ENCODE results near the gene TTC7B. TPM values are rescaled to one million over a fixed set of nuclear protein-coding genes. Genes with fewer than 3 reads are reported as not detected.

The TTC7B gene
- total and polyA plus RNA-seq, 2 experiments from 2014 or later = 68.1 to 75.8 TPM

DNA sequence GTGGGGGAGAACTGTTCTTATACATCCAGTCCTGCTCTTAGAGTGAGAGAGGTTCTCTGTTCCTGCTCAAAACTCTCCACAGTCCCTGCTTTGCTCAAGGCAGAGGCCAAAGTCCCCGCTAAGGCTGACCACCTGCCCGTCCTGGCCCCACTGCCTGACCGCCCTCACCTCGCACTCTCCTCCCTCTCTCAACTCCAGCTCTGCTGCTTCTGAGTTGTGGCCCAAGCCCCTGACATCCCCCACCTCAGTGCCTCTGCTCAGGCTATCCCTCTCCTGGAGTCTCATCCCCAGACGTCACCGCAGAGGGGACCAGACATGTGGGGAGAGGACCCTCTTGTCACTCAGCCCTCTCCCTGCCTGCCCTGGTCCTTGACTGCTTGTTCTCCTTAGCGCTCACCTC lies 308.8 kb downstream of the TTC7B start:
- TF ChIP-seq, protein P1, sequence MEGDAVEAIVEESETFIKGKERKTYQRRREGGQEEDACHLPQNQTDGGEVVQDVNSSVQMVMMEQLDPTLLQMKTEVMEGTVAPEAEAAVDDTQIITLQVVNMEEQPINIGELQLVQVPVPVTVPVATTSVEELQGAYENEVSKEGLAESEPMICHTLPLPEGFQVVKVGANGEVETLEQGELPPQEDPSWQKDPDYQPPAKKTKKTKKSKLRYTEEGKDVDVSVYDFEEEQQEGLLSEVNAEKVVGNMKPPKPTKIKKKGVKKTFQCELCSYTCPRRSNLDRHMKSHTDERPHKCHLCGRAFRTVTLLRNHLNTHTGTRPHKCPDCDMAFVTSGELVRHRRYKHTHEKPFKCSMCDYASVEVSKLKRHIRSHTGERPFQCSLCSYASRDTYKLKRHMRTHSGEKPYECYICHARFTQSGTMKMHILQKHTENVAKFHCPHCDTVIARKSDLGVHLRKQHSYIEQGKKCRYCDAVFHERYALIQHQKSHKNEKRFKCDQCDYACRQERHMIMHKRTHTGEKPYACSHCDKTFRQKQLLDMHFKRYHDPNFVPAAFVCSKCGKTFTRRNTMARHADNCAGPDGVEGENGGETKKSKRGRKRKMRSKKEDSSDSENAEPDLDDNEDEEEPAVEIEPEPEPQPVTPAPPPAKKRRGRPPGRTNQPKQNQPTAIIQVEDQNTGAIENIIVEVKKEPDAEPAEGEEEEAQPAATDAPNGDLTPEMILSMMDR (IDR thresholded peaks at IDR 0.05; ENCODE audit: low read depth, low read length) = no peak
- H3K27me3 ChIP-seq = no peaks in the 10 kb centered on the region
- H3K9me3 ChIP-seq (ENCODE audit: low read depth) = no peaks in the 10 kb centered on the region
- no peak for DNase-seq (ENCODE audit: low read depth in 1 of 2, low spot score in 1 of 2)
- H3K4me3 ChIP-seq = no peak overlapping the region
- no peaks in the 10 kb centered on the region for H3K36me3 ChIP-seq
- no peak overlapping the region for H3K27ac ChIP-seq
- no peaks in the 10 kb centered on the region for H3K4me1 ChIP-seq (ENCODE audit: low read depth)

DNA sequence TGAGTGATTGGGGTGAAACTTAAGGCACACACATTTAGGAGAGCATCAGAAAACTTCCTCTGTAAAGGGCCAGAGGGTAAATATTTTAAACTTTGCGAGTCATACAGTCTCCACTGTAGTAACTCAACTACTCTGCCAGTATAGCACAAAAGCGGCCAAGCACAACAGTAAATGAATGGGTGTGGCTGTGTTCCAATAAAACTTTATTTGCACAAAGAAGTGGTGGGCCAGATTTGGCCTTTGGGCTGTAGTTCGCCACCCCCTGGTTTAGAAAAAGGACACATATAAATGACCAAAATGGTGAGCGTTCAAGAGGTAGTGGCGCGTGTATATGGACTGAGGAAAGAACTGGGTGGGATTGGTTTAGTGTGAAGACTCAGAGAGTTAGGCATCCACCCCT lies 309.5 kb downstream of the TTC7B start:
- Histone ChIP-seq H3K9me3 (ENCODE audit: low read depth) (no peaks in the 10 kb centered on the region), H3K27me3 (no peaks in the 10 kb centered on the region)
- TF ChIP-seq, protein P1 (IDR thresholded peaks at IDR 0.05; ENCODE audit: low read depth, low read length) = no peak

DNA sequence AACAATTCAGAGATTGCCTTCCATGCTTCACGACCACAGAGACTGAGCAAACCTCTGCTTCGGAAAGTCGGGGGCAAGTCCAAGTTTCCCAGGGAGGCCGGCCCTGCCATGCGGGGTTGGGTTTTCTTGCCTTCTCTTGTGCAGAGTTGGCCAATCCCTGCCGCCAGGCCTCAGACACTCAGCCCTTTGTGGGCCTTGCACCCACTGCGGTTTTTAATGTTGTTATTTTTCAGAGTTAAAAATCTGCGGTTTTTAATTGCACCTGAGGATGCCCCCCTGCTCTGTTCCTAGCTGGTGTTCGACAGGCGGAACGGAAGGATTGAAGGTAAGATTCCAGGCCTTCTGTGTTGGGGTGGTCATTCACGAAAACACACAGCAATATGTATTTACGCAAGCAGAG lies 310.7 kb downstream of the TTC7B start:
- no peak for DNase-seq (ENCODE audit: low read depth in 1 of 2, low spot score in 1 of 2)
- H3K9me3 ChIP-seq (ENCODE audit: low read depth) = no peaks in the 10 kb centered on the region

More for the DNA sequence above, 309.5 kb downstream of the TTC7B start:
- Histone ChIP-seq H3K27ac (no peak overlapping the region), H3K4me3 (no peak overlapping the region), H3K36me3 (no peaks in the 10 kb centered on the region), H3K4me1 (ENCODE audit: low read depth) (no peaks in the 10 kb centered on the region)
- no peak for DNase-seq (ENCODE audit: low read depth in 1 of 2, low spot score in 1 of 2)

DNA sequence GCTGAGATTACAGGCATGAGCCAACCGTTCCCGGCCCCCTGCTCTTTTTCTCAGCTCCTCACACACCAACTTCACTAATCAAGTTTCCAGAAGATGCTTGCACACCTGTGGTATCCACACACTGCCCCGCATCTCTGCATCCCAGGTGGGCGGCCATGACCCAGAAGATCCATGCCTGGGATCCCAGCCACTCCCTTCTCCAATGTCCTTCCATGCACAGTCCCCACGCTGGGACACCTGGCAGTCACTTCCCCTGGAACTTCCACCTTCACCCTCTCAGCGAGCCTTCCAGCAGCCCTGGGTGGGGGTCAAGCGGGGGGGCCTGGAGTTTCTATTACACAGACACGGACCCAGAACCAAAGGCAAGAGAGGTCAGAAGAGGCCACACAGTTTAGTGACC lies 311.6 kb downstream of the TTC7B start:
- DNase-seq (ENCODE audit: low read depth in 1 of 2, low spot score in 1 of 2) = no peak
- H3K27me3 ChIP-seq = no peaks in the 10 kb centered on the region
- TF ChIP-seq, protein P1 (IDR thresholded peaks at IDR 0.05; ENCODE audit: low read depth, low read length) = no peak
- no peak overlapping the region for H3K27ac ChIP-seq
- H3K9me3 ChIP-seq (ENCODE audit: low read depth) = no peaks in the 10 kb centered on the region
- no peaks in the 10 kb centered on the region for H3K36me3 ChIP-seq
- H3K4me1 ChIP-seq (ENCODE audit: low read depth) = no peaks in the 10 kb centered on the region
- H3K4me3 ChIP-seq = no peak overlapping the region

More for the DNA sequence above, 310.7 kb downstream of the TTC7B start:
- H3K27ac ChIP-seq = no peak overlapping the region
- no peaks in the 10 kb centered on the region for H3K27me3 ChIP-seq
- no peaks in the 10 kb centered on the region for H3K4me1 ChIP-seq (ENCODE audit: low read depth)
- no peak overlapping the region for H3K4me3 ChIP-seq
- TF ChIP-seq, protein P1 (IDR thresholded peaks at IDR 0.05; ENCODE audit: low read depth, low read length) = no peak
- no peaks in the 10 kb centered on the region for H3K36me3 ChIP-seq

DNA sequence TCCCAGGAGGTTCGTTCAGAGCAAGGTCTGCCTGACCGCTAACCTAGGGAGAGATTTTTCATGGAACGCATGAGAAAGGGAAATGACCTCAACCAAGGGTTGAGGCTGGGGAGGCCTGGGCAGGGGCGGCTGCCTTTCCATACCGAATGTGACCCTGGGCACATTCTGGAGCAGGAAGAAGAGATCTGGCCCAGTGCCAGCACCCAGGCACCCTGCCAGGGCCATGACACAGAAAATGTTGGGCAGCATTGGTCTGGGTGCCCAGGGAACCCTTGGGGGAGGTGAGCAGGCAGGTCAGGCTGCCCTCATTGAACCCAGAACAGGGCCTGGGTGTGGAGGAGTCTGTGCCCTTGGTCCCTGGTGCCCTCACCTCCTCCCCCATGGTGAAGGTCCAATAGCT lies 312.6 kb downstream of the TTC7B start:
- H3K27ac ChIP-seq = no peak overlapping the region
- no peak for DNase-seq (ENCODE audit: low read depth in 1 of 2, low spot score in 1 of 2)
- TF ChIP-seq, protein P1 (IDR thresholded peaks at IDR 0.05; ENCODE audit: low read depth, low read length) = no peak
- no peak overlapping the region for H3K4me3 ChIP-seq
- H3K9me3 ChIP-seq (ENCODE audit: low read depth) = no peaks in the 10 kb centered on the region
- no peaks in the 10 kb centered on the region for H3K4me1 ChIP-seq (ENCODE audit: low read depth)
- H3K27me3 ChIP-seq = no peaks in the 10 kb centered on the region
- H3K36me3 ChIP-seq = no peaks in the 10 kb centered on the region

DNA sequence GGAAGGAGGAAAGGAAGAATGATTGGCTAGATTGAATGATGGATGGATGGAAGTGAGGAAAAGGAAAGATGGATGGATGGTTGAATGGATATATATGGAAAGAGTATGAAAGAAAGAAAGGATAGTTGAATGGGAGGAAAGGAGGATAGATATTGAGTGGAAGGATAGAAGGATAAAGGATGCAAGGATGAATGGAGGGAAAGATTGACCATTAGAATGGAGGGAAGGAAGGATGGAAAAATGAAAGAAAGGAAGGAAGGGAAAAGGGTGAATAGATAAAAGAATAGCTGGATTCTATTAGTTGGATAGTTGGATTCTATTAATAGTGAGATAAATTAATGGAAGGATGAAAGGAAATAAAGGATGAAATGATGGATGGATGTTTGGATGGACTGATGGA lies 313.5 kb downstream of the TTC7B start:
- DNase-seq (ENCODE audit: low read depth in 1 of 2, low spot score in 1 of 2) = no peak

More for the DNA sequence above, 313.5 kb downstream of the TTC7B start:
- Histone ChIP-seq H3K27ac (no peak overlapping the region), H3K9me3 (ENCODE audit: low read depth) (no peaks in the 10 kb centered on the region), H3K4me1 (ENCODE audit: low read depth) (no peaks in the 10 kb centered on the region), H3K4me3 (no peak overlapping the region), H3K36me3 (no peaks in the 10 kb centered on the region), H3K27me3 (no peaks in the 10 kb centered on the region)
- TF ChIP-seq, protein P1 (IDR thresholded peaks at IDR 0.05; ENCODE audit: low read depth, low read length) = no peak

Measured in cardiac muscle cell (in vitro differentiated cells and primary cell).